A204.1 (cell line): ENCODE data around the gene HOMER3.
A peak's percentile ranks its signal among the peaks of the same experiment; 100 is the strongest.
"Not testable (repeated sequence)": the region's sequence is repeated elsewhere in the genome, so short reads cannot be mapped to it uniquely, and the experiment has no call there.

ENCODE experiments used
- FAIRE-seq: peaks from 2 replicates; lab custom pipeline; 2012; peaks lifted over from hg19 to GRCh38; lab: Jason Lieb, UNC

HOMER3 gene

GRCh38 chr19:18922228-18922985 is 18.6 kb downstream of the HOMER3 start:
- no peak for FAIRE-seq

GRCh38 chr19:18921593-18921992 is 19.4 kb downstream of the HOMER3 start:
- no peak for FAIRE-seq

GRCh38 chr19:18920400-18920799 is 20.6 kb downstream of the HOMER3 start:
- no peak for FAIRE-seq

GRCh38 chr19:18919900-18920214 is 21.2 kb downstream of the HOMER3 start:
- no peak for FAIRE-seq

GRCh38 chr19:18919086-18919899 is 21.7 kb downstream of the HOMER3 start, which contains the start of the genes COPE and DDX49:
COPE (minus strand) TSS chr19:18919387; CDS start chr19:18919348, 39 bp downstream.
DDX49 (plus strand) TSS chr19:18919715; CDS start chr19:18919742, 27 bp downstream.
- FAIRE-seq = peak; percentile 99

- FAIRE-seq = not testable (repeated sequence)
Measured at GRCh38 chr19:18917593-18917992, 23.4 kb downstream of the HOMER3 start.

- no peak for FAIRE-seq
Measured at GRCh38 chr19:18915639-18916038, 25.4 kb downstream of the HOMER3 start.

GRCh38 chr19:18913466-18913865 is 27.6 kb downstream of the HOMER3 start:
- no peak for FAIRE-seq

- no peak for FAIRE-seq
Measured at GRCh38 chr19:18912933-18913332, 28.1 kb downstream of the HOMER3 start.

- FAIRE-seq = no peak
Measured at GRCh38 chr19:18910801-18911436, 30.1 kb downstream of the HOMER3 start.

GRCh38 chr19:18910010-18910409 is 31.0 kb downstream of the HOMER3 start:
- no peak for FAIRE-seq

- no peak for FAIRE-seq
Measured at GRCh38 chr19:18908917-18909619, 31.9 kb downstream of the HOMER3 start.

GRCh38 chr19:18906605-18907519 is 34.2 kb downstream of the HOMER3 start:
- no peak for FAIRE-seq

GRCh38 chr19:18905513-18906236 is 35.3 kb downstream of the HOMER3 start:
- no peak for FAIRE-seq

- FAIRE-seq = no peak
Measured at GRCh38 chr19:18905058-18905456, 36.0 kb downstream of the HOMER3 start.

- no peak for FAIRE-seq
Measured at GRCh38 chr19:18904334-18905057, 36.5 kb downstream of the HOMER3 start.

- FAIRE-seq = no peak
Measured at GRCh38 chr19:18903156-18904037, 37.6 kb downstream of the HOMER3 start.

- FAIRE-seq = not testable (repeated sequence)
Measured at GRCh38 chr19:18902519-18902918, 38.5 kb downstream of the HOMER3 start.

- FAIRE-seq = no peak
Measured at GRCh38 chr19:18901491-18901890, 39.5 kb downstream of the HOMER3 start.
